Parathyroid adenoma (tissue), 2 donors: ENCODE results near the gene HOXD12.

Experiments used
- H2AFZ ChIP-seq: fragments of 300-600 bp; sonication (generic); one replicate; pipeline ENCODE4 v1.7.0; 2017; ENCODE audit warnings: antibody characterized with exemption, mild to moderate bottlenecking
- H3K27ac ChIP-seq: fragments of 300-600 bp; sonication (generic); one replicate; pipeline ENCODE4 v1.7.0; 2017
- H3K27me3 ChIP-seq: fragments of 300-600 bp; sonication (generic); one replicate; pipeline ENCODE4 v1.7.0; 2017; ENCODE audit warnings: low read length; ENCODE audit not compliant: control insufficient read depth, insufficient read depth
- H3K36me3 ChIP-seq: fragments of 300-600 bp; sonication (generic); one replicate; pipeline ENCODE4 v1.7.0; 2017; ENCODE audit warnings: low read length; ENCODE audit not compliant: control insufficient read depth, insufficient read depth
- H3K4me1 ChIP-seq: fragments of 300-600 bp; sonication (generic); one replicate; pipeline ENCODE4 v1.7.0; 2017; ENCODE audit warnings: control low read depth
- H3K4me2 ChIP-seq: fragments of 300-600 bp; sonication (generic); one replicate; pipeline ENCODE4 v1.7.0; 2017; ENCODE audit warnings: low read length
- H3K4me3 ChIP-seq: fragments of 300-600 bp; sonication (generic); one replicate; pipeline ENCODE4 v1.7.0; 2017; ENCODE audit warnings: low read depth, low read length
- H3K79me2 ChIP-seq: fragments of 300-600 bp; sonication (generic); one replicate; pipeline ENCODE4 v1.7.0; 2017; ENCODE audit warnings: control low read depth
- H3K9ac ChIP-seq: fragments of 300-600 bp; sonication (generic); one replicate; pipeline ENCODE4 v1.7.0; 2017; ENCODE audit warnings: mild to moderate bottlenecking
- H3K9me3 ChIP-seq: fragments of 300-600 bp; sonication (generic); one replicate; pipeline ENCODE4 v1.7.0; 2017; ENCODE audit warnings: low read length; ENCODE audit not compliant: control insufficient read depth
- CTCF ChIP-seq: fragments of 300-600 bp; sonication (generic); IDR thresholded peaks from one replicate; pipeline ENCODE4 v1.7.0; 2017; ENCODE audit warnings: antibody characterized with exemption, mild to moderate bottlenecking
- donor health status: primary hyperparathyroidism.

The HOXD12 gene

GRCh38 chr2:176132205-176133171 is 32.9 kb downstream of the HOXD12 start:
- Histone ChIP-seq H3K9me3 (peaks cover 4% of the 10 kb centered on the region), H3K36me3 (no peaks in the 10 kb centered on the region), H3K4me3 (peak overlapping the region; percentile 3), H3K27ac (no peak overlapping the region), H3K4me2 (no peak overlapping the region), H2AFZ (no peak overlapping the region), H3K4me1 (no peaks in the 10 kb centered on the region), H3K9ac (no peak overlapping the region), H3K79me2 (no peaks in the 10 kb centered on the region), H3K27me3 (peaks cover 30% of the 10 kb centered on the region)
- no peak for TF ChIP-seq CTCF

GRCh38 chr2:176133389-176133788 is 33.8 kb downstream of the HOXD12 start:
- peaks cover 25% of the 10 kb centered on the region for H3K27me3 ChIP-seq
- no peaks in the 10 kb centered on the region for H3K36me3 ChIP-seq
- peaks cover 4% of the 10 kb centered on the region for H3K9me3 ChIP-seq
- no peaks in the 10 kb centered on the region for H3K4me1 ChIP-seq
- no peak overlapping the region for H2AFZ ChIP-seq
- no peak overlapping the region for H3K4me3 ChIP-seq
- no peak overlapping the region for H3K4me2 ChIP-seq
- no peak overlapping the region for H3K9ac ChIP-seq
- no peak overlapping the region for H3K27ac ChIP-seq
- H3K79me2 ChIP-seq = no peaks in the 10 kb centered on the region
- TF ChIP-seq CTCF = no peak

- no peak overlapping the region for H3K4me2 ChIP-seq
- H3K79me2 ChIP-seq = no peaks in the 10 kb centered on the region
- H3K36me3 ChIP-seq = no peaks in the 10 kb centered on the region
- peaks cover 4% of the 10 kb centered on the region for H3K9me3 ChIP-seq
- no peak overlapping the region for H3K27ac ChIP-seq
- H3K4me1 ChIP-seq = no peaks in the 10 kb centered on the region
- no peak for TF ChIP-seq CTCF
- peaks cover 24% of the 10 kb centered on the region for H3K27me3 ChIP-seq
- no peak overlapping the region for H2AFZ ChIP-seq
- no peak overlapping the region for H3K9ac ChIP-seq
- H3K4me3 ChIP-seq = no peak overlapping the region
Observed at GRCh38 chr2:176134035-176134434, 34.4 kb downstream of the HOXD12 start.

- H3K4me2 ChIP-seq = no peak overlapping the region
- H3K4me1 ChIP-seq = no peaks in the 10 kb centered on the region
- no peak overlapping the region for H3K9ac ChIP-seq
- H3K27ac ChIP-seq = no peak overlapping the region
- no peak for TF ChIP-seq CTCF
- peaks cover 4% of the 10 kb centered on the region for H3K9me3 ChIP-seq
- H3K36me3 ChIP-seq = no peaks in the 10 kb centered on the region
- peaks cover 24% of the 10 kb centered on the region for H3K27me3 ChIP-seq
- H3K79me2 ChIP-seq = no peaks in the 10 kb centered on the region
- no peak overlapping the region for H3K4me3 ChIP-seq
- H2AFZ ChIP-seq = no peak overlapping the region
Observed at GRCh38 chr2:176135035-176135440, 35.4 kb downstream of the HOXD12 start.
